ENCODE results near the gene PRPF31.

Gene PRPF31

GRCh38 chr19:54141356-54141755 is 25.8 kb downstream of the PRPF31 start:
- DNase-seq (ENCODE audit: low read depth in 3 of 3) = no peak

GRCh38 chr19:54142166-54142780 is 26.7 kb downstream of the PRPF31 start:
- DNase-seq (ENCODE audit: low read depth in 3 of 3) = no peak

DNA sequence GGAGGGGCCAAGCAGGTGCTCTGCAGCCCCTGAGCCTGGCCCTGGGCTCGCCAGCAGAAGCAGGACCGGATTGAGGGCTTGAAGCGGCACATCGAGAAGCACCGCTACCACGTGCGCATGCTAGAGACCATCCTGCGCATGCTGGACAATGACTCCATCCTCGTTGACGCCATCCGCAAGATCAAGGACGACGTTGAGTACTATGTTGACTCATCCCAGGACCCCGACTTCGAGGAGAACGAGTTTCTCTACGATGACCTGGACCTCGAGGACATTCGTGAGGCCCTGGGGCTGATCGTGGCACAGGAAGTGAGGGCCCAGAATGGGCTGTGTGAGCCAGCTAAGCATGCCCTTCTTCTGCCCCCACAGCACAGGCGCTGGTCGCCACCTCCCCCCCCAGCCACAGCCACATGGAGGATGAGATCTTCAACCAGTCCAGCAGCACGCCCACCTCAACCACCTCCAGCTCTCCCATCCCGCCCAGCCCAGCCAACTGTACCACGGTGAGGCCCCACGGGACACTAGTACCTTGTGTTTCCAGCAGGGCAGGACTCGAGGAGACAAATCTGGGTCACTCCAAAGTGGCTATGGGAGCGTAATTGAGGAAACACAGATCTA is 30.1 kb downstream of the PRPF31 start:
- DNase-seq (ENCODE audit: low read depth in 3 of 3) = no peak

DNA sequence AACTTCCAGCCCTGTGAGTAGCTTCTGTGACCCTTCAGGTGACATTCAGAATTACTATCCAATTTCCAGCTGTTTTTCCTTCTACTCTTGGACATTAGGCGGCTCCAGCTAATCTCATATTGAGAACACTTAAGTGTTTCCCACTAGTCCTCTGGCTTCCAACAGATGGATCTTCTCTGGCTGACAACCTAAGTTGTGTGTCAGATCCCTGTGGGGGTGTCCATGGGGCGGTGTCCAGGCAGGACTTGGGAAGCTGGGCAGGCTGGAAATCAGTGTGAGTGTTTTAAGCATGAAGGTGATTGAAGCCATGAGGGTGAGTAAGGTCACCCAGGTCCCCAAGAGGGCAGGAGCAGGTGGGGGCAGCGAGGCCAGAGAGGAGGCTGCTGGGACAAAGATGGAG is 32.1 kb downstream of the PRPF31 start:
- DNase-seq (ENCODE audit: low read depth in 3 of 3) = no peak

DNA sequence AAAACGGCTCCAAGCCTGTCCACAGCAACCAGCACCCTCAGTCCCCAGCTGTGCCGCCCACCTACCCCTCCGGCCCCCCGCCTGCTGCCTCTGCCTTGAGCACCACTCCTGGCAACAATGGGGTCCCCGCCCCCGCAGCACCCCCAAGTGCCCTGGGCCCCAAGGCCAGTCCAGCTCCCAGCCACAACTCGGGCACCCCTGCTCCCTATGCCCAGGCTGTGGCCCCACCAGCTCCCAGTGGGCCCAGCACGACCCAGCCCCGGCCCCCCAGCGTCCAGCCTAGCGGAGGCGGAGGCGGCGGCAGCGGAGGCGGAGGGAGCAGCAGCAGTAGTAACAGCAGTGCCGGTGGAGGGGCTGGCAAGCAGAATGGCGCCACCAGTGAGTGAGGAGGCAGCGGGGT is 32.6 kb downstream of the PRPF31 start:
- no peak for DNase-seq (ENCODE audit: low read depth in 3 of 3)

DNA sequence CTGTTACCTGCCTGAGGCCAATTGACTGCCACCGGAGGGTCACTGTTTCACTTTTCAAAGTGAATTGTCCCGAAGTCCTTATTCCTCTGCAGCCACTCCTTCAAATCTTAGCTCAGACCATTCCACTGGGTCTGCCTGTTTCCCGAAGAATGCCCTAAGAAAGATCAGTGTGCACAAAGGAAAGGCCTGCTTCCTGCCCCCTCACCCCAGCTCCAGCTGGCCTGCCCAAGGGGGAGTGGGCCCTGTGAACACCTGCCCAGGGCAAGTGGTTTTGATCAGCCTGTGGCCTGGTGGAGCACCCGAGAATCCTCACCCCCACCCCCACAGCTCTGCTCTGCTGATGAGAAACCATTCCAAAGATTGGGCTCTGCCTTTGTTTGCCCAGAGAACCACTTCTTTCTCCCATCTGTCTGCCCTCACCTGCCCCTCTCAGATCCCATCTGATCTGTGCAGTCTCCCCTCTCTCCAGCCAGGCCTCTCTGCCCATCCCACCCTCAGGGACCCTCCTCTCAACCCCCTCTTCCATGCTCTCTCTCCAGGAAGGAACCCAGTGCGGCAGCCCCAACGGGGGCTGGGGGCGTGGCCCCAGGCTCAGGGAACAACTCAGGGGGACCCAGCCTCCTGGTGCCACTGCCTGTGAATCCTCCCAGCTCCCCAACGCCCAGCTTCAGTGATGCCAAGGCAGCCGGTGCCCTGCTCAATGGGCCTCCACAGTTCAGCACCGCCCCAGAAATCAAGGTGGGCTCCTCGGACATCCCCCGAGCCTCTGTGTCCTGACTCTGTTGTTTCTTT is 33.7 kb downstream of the PRPF31 start:
- DNase-seq (ENCODE audit: low read depth in 3 of 3) = no peak

DNA sequence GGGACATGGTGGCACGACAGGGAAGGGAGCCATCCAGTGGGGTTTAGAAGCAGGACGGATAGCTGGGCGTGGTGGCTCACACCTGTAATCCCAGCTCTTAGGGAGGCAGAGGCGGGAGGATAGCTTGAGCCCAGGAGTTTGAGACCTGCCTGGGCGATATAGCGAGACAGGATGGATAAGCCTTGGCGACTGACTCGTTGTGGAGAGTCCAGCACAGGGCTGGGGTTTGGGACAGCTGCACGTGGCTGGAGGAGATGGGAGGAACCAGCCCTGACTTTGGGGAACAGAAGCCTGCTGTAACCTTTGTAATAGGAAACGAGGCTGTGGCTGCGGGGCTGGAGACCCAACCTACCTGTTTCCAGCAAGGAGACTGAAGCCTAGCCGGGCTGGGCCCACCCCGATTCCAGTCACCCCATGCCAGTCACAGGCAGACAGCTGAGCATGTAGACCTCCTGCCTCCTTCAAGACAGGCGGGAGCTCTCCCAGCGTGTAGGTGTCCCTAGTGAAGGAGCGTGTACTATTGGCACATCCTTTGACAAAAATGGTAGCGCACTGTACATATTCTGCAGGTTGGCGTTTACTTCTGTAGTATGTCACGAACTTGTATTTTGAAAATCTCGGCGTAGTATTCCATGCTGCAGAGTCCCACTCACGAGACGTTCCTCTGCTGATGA is 35.9 kb downstream of the PRPF31 start:
- no peak for DNase-seq (ENCODE audit: low read depth in 3 of 3)

DNA sequence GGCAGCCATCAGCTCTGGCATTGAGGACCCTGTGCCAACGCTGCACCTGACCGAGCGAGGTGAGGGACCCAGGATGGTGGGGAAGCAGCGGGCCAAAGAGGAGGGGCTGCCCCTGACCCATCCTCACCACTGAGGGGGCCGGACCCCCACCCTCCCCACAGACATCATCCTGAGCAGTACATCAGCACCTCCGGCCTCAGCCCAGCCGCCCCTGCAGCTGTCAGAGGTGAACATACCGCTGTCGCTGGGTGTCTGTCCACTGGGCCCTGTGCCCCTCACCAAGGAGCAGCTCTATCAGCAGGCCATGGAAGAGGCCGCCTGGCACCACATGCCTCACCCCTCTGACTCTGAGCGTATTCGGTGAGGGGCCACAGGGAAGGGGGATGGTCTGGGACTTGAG is 36.7 kb downstream of the PRPF31 start:
- no peak for DNase-seq (ENCODE audit: low read depth in 3 of 3)

DNA sequence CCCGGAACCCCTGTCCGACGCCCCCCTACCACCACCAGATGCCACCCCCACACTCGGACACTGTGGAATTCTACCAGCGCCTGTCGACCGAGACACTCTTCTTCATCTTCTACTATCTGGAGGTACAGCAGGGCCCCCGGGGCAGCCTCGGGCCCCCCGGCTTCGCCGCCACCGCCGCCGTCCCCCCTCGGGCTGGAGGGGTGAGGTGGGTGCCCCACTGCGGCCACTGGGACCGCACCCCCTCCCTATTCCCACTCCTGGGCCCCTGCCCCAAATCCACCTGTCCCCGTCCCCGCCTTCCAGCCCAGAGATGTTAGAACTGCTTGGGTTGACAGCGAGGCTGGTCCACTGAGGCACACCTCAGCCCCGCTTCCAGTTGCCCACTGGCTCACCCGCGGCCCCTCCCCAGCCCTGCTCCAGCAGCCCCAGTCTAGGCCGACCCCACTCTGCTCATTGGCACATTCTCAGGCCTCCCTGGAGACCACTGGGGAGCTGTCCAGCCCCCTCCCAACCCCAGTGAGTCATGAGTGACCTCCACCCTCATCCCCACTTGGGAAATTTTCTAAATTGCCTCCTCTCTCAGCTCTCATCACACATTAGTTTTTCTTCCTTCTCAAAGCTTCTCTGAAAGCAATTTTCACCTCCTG is 37.4 kb downstream of the PRPF31 start:
- no peak for DNase-seq (ENCODE audit: low read depth in 3 of 3)

DNA sequence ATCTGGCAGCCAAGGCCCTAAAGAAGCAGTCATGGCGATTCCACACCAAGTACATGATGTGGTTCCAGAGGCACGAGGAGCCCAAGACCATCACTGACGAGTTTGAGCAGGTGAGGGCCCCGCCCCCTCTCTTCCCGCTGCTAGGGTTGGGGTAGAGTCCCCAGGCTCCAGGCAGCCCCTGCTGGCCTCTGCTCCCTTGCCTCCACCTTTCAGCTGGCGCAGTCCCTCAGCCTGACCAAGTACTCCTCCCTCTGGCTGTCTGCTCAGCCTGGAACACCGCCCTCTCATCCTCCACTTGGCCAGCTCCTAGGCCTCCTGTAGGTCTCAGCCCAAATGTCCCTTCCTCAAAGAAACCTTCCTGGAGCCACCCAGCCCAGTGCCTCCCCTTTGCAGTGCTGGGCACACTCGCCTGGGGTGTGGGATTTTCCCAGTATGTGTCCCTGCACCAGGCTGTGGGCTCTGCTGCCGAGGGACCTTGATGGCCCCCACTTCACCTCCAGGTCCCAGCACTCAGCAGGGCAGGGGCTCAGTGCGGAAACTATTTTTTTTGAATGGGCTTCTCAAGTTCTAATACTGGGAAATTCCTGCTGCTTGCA is 38.3 kb downstream of the PRPF31 start:
- no peak for DNase-seq (ENCODE audit: low read depth in 3 of 3)

DNA sequence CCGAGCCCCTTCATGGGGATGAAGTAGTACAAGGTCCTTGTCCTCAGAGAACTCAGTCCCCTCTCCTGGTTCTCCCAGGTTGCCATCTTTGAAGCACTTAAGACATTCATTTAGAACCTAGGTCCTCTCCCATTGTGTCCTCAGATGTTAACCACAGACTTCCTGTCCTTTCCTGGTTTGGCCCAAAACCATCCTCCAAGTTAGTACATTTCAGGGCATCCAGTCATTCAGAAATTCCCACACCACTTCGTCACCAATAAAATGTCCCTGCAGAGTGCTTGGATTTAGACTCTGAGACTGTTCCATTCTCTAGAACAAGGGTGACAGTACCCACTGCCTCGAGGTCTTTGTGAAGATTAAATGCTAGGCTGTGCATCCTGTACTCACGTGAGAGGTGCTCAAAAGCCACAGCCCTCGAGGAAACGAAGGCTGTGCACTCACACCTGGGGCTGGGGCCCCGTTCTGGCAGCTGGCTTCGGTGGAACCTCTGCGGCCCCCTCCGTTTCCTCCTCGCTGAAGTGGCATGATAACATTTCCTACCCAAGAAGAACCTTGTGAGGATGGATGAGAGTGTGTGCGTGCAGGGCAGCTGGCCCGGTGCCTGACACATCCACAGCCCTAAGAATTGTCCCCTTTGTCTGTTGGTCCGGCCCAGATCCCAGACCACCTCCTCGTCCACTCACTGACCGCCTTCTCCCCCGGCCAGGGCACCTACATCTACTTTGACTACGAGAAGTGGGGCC is 39.2 kb downstream of the PRPF31 start:
- no peak for DNase-seq (ENCODE audit: low read depth in 3 of 3)

- DNase-seq (ENCODE audit: low read depth in 3 of 3) = no peak
These were observed 40.1 kb downstream of the PRPF31 start for GRCh38 chr19:54155694-54156093.

- no peak for DNase-seq (ENCODE audit: low read depth in 3 of 3)
These were observed 40.9 kb downstream of the PRPF31 start for GRCh38 chr19:54156490-54156889.

- no peak for DNase-seq (ENCODE audit: low read depth in 3 of 3)
These were observed 41.4 kb downstream of the PRPF31 start for GRCh38 chr19:54156953-54157352.

DNA sequence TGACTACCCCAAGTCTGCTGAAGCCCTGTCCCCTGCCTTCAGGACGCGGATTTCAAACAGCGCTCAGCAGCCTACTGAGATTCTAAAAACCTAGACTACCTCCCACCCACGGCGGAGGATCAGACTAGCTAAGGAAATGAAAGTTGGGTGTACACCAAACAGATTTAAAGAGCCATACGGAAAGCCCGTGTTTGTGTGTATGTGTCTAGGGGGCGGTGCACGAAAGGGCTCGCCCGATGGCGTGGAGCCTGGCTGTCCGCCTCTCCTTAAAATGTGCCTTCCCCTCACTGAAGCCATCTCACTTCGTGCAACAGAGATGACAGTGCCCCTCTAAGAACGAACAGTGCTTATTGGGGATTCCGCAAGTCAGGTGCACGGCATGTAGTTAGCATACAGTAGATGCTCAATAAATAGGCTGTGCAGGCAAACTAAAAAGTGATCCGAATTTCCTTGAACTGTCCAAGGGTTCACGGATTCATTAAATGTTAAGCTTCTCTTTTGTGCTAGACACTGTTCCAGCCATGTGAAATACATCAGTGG is 43.3 kb downstream of the PRPF31 start:
- no peak for DNase-seq (ENCODE audit: low read depth in 3 of 3)

DNA sequence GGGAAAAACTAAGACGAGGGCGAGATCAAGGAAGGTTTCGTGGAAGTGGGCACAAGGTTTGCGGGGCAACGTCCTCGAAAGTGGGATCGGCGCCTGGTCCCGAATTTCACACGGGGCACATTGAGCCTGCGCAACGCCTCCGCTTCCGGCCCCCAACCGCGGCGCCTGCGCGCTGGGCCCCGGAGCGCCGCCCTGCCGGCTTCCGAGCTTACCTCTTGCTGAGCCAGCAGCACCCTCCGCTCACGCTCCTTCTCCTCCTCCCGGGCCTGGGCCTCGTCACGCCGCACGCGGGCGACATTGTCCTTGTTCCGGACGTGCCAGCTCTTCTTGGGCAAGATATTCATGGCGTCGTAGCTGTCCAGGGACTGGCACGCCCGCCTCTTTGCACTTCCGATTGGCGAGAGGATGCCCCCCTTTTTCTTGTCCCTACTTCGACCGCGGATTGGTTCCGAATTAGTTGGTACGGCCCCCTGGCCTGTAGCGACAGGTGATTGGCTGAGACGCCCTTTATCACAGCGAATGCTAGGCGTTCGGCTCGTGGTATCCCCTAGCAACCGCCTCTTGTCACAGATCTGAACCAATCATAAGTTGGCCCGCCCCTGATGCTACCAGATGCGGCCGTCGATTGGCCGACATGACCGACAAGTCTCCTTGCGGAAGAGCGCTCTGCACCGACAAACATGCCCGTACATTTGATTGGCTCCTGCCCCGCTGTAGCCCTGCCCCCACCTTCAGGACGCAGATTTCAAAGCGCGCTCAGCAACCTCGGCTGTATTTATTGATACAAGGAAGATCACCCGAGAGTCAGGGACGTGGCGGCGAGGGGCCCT is 44.0 kb downstream of the PRPF31 start, which contains the start of gene LENG1:
TSS of gene LENG1 (minus strand) at position 370 of the 830 bp plus-strand sequence. CDS start at position 344, 26 bp downstream.
- peak; percentile 96 to 99 (median 96) for DNase-seq (ENCODE audit: low read depth in 3 of 3)

DNA sequence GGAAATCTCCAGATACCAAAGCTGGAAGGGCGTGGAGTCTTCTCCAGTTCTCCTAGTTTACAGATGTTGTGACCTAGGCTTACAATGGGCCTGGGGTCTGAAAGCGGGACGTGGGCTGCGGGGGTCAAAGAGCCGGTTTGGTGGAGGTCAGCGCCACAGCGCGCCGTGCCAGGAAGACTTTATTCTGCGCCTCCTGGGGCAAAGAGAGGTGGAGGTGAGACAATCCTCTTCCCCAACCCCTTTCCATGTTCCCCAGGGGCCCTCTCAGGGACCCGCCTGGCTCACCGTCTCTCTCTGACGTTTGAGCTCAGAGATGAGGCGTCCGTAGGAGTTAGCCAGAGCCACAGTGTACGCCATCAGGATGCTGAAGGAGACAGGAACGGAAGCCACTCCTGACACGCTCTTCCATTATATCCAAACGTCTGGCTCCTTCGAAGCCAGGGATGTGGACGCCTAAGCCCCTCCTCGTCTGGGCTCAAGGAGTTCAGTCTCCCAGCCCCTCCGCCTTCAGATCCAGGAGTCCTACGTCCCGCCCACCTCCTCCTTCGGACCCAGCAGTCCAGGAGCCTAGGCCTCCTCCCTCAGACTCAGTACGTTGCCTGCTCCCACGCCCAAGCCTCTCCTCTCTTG is 44.7 kb downstream of the PRPF31 start:
- DNase-seq (ENCODE audit: low read depth in 3 of 3) = no peak

DNA sequence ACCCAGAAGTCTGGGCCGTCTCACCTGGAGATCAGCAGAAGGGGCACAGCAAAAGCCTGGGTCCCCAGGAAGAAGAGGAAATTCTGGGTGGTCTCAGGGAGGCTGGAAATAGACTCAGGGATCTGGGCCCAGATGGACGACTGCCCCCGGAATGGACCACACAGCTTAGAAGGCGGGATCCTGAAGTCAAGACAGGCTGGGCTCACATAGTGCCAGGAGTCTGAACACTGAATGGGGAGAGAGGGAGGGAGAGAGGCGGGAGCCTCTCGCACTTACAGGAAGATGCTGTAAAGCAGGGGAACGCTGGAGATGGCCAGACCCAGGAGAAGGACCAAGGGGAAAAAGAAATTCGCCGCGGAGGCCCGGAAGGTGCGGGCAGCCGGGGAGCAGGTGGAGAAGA is 45.3 kb downstream of the PRPF31 start:
- DNase-seq (ENCODE audit: low read depth in 3 of 3) = no peak

DNA sequence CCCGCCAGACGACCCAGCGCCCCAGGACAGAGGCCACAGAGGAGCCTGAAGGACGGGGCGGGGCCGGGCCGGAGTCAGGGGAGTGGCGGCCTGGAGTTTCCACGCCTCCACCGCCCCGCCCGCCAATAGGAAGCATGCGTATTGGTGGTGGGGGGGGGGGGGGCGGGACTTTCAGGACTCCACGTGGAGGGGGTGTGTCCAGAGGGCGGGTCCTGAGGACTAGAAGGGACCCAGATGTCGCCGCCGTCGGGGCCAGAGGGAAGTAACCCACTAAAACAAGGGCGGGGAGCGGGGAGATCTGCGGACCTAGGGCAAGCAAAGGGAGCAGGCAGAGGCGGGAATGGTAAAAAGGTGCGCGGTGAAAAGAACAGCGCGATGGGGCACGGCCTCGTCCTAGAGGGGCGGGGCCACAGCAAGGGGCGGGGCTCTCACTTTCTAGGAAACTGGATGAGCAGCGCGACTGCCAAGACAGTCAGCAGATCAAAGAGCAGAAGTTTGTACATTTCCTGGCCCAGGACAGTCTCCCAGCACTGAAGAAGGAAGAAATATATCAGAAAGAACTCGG is 46.8 kb downstream of the PRPF31 start:
- DNase-seq (ENCODE audit: low read depth in 3 of 3) = peak; percentile 58 to 86 (median 71)

Measured in stimulated activated CD4-positive, alpha-beta T cell treated with anti-CD3 and anti-CD28 coated beads, TNF-alpha, amount 100 ng/mL, for 48 hours (primary cell).